ENCODE results near the gene TRIM69.
"Not testable (repeated sequence)": the region's sequence is repeated elsewhere in the genome, so short reads cannot be mapped to it uniquely, and the experiment has no call there.

The TRIM69 gene

GRCh38 chr15:44716983-44717602, 19.2 kb upstream of the TRIM69 start:
- no peak for DNase-seq

DNA sequence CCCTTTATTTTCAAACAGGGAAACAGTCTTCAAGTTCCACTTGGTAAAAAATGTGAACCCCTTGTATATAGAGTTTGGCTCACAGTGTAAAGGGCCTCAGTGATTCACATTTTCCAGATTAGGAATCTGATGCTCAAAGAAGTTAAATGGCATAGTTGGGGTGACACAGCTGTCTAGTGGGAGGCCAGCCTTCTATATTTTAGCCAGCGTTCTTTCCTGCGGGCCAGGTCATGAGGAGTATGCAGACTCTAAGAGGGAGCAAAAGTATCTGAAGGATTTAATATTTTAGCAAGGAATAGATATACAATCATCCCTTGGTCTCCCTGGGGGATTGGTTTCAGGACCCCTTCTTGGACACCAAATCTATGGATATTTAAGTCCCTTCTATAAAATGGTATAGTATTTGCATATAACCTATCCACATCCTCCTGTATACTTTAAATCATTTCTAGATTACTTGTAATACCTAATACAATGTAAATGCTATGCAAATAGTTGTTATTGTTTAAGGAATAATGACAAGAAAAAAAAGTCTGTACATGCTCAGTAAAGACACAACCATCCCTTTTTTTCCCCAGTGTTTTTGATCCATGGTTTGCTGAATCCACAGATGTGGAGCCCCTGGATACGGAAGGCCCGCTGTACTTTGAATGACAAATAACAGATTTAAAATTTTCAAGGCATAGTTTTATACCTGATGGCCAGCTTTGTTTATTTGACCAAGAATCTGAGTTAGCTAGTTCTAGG, 18.0 kb upstream of the TRIM69 start:
- no peak for DNase-seq

DNA sequence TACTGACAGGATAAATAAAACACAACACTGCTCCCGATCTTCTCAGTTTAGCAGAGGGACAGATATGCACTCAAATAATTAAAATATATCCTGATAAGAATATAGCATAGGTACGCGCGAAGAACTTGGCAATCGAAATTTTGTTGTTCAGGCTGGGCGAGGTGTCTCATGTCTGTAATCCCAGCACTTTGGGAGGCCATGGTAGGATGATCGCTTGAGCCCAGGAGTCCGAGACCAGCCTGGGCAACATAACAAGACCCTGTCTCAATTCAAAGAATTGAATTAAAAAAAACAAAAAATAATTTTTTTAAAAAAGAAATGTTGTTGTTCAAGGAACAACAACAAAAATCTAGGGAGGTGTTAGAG, 17.4 kb upstream of the TRIM69 start:
- no peak for DNase-seq

DNA sequence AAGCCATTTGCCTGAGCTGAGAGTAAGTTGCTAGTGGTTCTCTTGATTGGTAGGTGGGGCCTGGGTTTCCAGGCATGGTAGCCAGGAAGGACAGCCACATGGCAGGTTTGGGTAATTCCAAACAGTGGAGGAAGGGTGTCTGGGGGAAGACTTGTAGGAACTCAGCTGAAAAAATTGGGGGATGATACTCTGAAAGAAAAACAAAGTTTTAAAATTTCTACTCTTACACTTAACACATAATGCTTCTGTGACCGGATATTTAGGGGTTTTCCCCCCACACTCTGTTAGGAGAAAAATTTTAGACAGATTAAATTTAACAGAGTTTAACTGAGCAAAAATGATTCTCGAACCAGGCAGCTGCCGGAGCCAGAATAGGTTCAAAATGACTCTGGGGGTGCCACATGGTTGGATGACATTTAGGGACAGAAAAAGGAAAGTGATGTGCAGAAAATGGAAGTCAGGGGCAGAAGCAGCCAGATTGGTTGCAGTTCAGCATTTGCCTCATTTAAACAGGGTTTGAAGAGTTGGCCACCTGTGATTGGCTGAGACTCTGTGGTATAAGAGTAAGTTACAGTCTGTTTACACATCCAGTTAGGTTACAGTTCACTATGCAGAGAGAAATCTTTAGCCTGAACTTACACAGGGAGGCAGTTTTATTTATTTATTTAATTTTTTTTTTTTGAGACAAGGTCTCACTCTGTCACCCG, 16.9 kb upstream of the TRIM69 start:
- no peak for DNase-seq

GRCh38 chr15:44720000-44720435, 16.3 kb upstream of the TRIM69 start:
- DNase-seq = not testable (repeated sequence)

- no peak for DNase-seq
Observed at GRCh38 chr15:44720460-44721176, 15.7 kb upstream of the TRIM69 start.

DNA sequence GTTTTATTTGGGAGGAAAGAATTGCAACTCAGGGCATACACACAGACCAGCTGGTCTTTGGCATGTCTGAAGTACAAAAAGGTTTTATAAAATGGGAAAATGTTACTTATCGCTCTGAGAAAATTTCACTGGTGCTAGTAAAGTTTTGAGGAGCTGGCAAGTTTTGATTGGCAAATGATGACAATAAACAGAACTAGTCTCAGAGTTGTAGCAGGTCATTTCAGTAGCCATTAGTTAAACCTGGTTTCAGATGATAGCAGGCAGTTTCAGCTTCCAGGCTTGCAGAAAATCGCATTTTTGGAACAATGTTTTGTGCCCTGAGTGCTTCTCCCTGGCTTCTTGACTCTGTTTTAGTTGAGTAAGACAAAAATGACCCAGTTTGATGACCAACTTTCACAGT, 14.3 kb upstream of the TRIM69 start:
- DNase-seq = no peak

GRCh38 chr15:44726136-44726535, 10.2 kb upstream of the TRIM69 start:
- no peak for DNase-seq

GRCh38 chr15:44726568-44727484, 9.5 kb upstream of the TRIM69 start:
- DNase-seq = no peak

GRCh38 chr15:44727485-44728231, 8.7 kb upstream of the TRIM69 start:
- DNase-seq = no peak

- not testable (repeated sequence) for DNase-seq
Observed at GRCh38 chr15:44728232-44728575, 8.1 kb upstream of the TRIM69 start.

DNA sequence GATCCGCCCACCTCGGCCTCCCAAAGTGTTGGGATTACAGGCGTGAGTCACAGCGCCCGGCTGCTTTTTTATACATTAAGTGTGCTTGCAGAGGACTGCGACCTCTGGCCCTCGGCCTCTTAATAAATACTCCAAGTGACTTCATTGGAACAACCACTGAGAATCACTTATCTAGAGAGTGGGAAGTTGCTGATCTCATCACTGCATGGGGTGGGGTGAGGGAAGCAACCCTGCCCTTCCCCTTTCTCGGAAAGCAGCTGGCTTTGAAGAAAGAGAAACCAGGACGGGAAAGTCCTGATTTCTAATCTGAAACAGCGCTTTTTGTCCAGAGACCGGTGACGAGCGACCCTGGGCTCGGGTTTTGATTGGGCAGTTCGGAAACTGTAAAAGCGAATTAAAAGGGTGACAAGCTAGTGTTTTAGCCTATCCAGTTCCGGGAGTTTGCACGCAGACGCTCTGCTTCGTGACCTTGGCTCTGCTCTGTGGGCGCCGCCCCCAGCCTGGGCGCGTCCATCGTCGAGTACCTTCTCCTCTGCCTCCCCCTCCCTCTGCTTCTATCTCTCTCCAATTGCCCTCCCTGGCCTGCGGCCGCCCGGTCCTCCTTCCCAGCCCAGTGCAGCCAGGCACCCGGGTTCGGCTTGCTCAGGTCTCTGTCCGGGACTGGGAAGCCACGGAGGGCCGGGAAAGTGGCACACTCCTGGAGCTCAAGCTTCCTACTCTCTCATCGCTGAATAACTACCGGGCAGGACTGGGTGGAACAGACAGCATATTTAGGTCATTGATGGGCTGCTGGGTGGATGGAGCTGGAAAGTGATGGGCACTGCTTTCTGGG, 7.5 kb upstream of the TRIM69 start:
- DNase-seq = peak; percentile 46

- no peak for DNase-seq
Observed at GRCh38 chr15:44729408-44730127, 6.8 kb upstream of the TRIM69 start.

DNA sequence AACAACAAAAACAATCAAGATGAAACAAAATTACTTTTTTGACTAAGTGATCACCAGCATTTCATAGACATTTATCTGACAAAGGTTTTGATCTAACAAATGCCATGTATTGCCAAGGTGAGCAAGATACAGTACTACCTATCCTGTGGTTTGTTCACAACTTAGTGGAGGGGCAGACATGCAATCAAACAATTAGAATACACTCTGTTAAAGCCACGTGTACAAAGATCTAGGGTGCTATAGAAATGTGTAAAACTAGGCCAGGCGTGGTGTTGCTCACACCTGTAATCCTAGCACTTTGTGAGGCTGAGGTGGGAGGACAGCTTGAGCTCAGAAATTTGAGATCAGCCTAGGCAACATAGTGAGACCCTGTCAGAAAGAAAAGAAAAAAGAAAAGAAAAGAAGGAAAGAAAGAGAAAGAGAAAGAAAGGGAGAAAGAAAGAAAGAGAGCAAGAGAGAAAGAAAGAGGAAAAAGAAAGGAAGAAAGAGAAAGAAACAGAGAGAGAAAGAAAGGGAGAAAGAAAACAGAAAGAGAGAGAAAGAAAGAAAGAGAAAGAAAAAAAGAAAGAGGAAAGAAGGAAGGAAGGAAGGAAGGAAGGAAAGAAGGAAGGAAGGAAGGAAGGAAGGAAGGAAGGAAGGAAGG, 1.4 kb upstream of the TRIM69 start:
- DNase-seq = no peak

GRCh38 chr15:44735482-44736180, 697 bp upstream of the TRIM69 start:
- DNase-seq = no peak

DNA sequence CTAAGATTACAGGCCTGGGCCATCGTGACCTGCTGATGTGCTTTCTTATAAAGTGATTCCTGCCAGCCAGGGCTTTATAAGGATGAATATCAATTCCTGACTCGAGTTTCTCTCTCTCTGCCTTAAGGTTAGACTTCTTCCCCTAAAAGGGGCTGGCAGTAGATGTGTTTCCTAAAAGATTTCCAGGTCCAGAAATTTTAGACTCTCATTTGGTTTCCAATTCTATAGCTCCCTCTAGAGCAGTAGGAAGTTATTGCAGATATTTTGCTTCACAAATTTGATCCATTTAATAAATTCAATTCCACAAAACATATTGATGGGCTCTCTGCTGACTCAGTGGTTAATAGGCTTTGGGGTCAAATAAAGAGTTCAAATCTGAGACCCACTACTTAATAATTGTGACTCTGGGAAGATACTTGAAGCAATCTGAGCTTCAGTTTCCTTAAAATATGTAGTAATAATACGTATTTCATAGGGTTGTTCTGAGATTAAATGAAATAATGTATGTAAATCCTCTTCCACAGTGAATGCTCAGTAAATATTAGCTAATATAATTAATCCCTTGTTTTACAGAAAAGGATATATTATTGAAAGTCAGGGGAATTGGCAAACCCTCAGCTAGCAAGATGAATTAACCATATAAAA, 2.1 kb downstream of the TRIM69 start:
- DNase-seq = no peak

DNA sequence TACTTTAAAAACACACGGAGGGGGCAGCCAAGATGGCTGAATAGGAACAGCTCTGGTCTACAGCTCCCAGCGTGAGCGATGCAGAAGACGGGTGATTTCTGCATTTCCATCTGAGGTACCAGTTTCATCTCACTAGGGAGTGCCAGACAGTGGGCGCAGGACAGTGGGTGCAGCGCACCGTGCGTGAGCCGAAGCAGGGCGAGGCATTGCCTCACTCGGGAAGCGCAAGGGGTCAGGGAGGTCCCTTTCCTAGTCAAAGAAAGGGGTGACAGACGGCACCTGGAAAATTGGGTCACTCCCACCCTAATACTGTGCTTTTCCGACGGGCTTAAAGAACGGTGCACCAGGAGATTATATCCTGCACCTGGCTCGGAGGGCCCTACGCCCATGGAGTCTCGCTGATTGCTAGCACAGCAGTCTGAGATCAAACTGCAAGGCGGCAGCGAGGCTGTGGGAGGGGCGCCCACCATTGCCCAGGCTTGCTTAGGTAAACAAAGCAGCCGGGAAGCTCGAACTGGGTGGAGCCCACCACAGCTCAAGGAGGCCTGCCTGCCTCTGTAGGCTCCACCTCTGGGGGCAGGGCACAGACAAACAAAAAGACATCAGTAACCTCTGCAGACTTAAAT, 3.0 kb downstream of the TRIM69 start:
- DNase-seq = not testable (repeated sequence)

DNA sequence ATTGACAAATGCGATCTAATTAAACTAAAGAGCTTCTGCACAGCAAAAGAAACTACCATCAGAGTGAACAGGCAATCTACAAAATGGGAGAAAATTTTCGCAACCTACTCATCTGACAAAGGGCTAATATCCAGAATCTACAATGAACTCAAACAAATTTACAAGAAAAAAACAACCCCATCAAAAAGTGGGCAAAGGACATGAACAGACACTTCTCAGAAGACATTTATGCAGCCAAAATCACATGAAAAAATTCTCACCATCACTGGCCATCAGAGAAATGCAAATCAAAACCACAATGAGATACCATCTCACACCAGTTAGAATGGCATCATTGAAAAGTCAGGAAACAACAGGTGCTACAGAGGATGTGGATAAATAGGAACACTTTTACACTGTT, 7.1 kb downstream of the TRIM69 start:
- not testable (repeated sequence) for DNase-seq
